B cell (primary cell): ENCODE results near the gene INHBE. TPM values are rescaled to one million over a fixed set of nuclear protein-coding genes. Genes with fewer than 3 reads are reported as not detected.

Experiments
- ATAC-seq: fragments of 200-7000 bp; cut with Tn5 transposase; one replicate; pipeline ENCODE4 v1.10.0; 2021; ENCODE audit warnings: low read depth, mild to moderate bottlenecking, moderate number of reproducible peaks, moderate library complexity
- CTCF ChIA-PET: fragments of 350-600 bp; sonication (Branson Sonifier 250); formaldehyde crosslinking; loops from one replicate; lab custom pipeline; 2021; ENCODE audit warnings: antibody characterized with exemption, inconsistent platforms; lab: Charles Lee
- POLR2A ChIA-PET: fragments of 350-600 bp; sonication (Branson Sonifier 250); formaldehyde crosslinking; loops from one replicate; lab custom pipeline; 2021; ENCODE audit warnings: antibody characterized with exemption; lab: Charles Lee
- DNase-seq: peaks from one replicate; pipeline ENCODE4 v3.0.0; 2013
- H2AFZ ChIP-seq: 2 replicates; pipeline ENCODE4 v1.6.1; 2012; ENCODE audit warnings: mild to moderate bottlenecking, low read depth, low read length; ENCODE audit not compliant: insufficient read depth, poor library complexity, severe bottlenecking
- H3K27ac ChIP-seq, 2 donors: 1 replicate in 1 of 2; 2 replicates in 1 of 2; pipeline ENCODE4 v1.5.1; 2012 to 2013; ENCODE audit warnings: low read length in 2 of 2, mild to moderate bottlenecking in 2 of 2, moderate library complexity in 1 of 2
- H3K27me3 ChIP-seq, 4 experiments: fragments of 200-600 bp in 1 of 4; sonication (generic) in 1 of 4; replicated peaks in 1 of 4; 1 replicate in 2 of 4; 2 replicates in 2 of 4; pipeline versions ENCODE4 v1.6.1 to v1.7.0; 2013 to 2016; ENCODE audit warnings: low read length in 3 of 4, mild to moderate bottlenecking in 2 of 4, mixed read lengths in 1 of 4, moderate library complexity in 1 of 4; ENCODE audit not compliant: insufficient read depth in 4 of 4, control insufficient read depth in 3 of 4; ENCODE audit errors: control extremely low read depth in 1 of 4
- H3K36me3 ChIP-seq, 2 experiments: replicated peaks in 1 of 2; 1 replicate in 1 of 2; 2 replicates in 1 of 2; pipeline versions ENCODE4 v1.6.1 to v1.7.1; 2013; ENCODE audit warnings: low read length in 1 of 2; ENCODE audit not compliant: insufficient read depth in 2 of 2, control insufficient read depth in 1 of 2; ENCODE audit errors: control extremely low read depth in 1 of 2, extremely low read depth in 1 of 2
- H3K4me1 ChIP-seq, 2 donors: fragments of 200-600 bp in 1 of 2; sonication (generic) in 1 of 2; 1 replicate in 1 of 2; 2 replicates in 1 of 2; pipeline versions ENCODE4 v1.5.1 to v1.6.1; 2013 to 2017; ENCODE audit warnings: low read length in 2 of 2; ENCODE audit not compliant: control insufficient read depth in 2 of 2, insufficient read depth in 2 of 2
- H3K4me2 ChIP-seq: replicated peaks from 2 replicates; pipeline ENCODE3; 2012; ENCODE audit warnings: mild to moderate bottlenecking, low read depth, low read length; ENCODE audit not compliant: poor library complexity, severe bottlenecking
- H3K4me3 ChIP-seq, 5 experiments: fragments of 200-600 bp in 1 of 5; sonication (generic) in 1 of 5; 1 replicate in 3 of 5; 2 replicates in 2 of 5; pipeline versions ENCODE4 v1.5.1 to v1.7.0; 2011 to 2016; ENCODE audit warnings: low read length in 4 of 5, mild to moderate bottlenecking in 4 of 5, low read depth in 2 of 5, control low read depth in 1 of 5, moderate library complexity in 1 of 5; ENCODE audit not compliant: insufficient read depth in 1 of 5; ENCODE audit errors: control extremely low read depth in 1 of 5, extremely low read depth in 1 of 5
- H3K79me2 ChIP-seq: fragments of 200-600 bp; sonication (generic); one replicate; pipeline ENCODE4 v1.6.0; 2016; ENCODE audit warnings: low read length; ENCODE audit not compliant: control insufficient read depth, insufficient read depth
- H3K9ac ChIP-seq: fragments of 200-600 bp; sonication (generic); 2 replicates; pipeline ENCODE4 v1.6.1; 2017; ENCODE audit warnings: mild to moderate bottlenecking, low read length, moderate library complexity
- H3K9me3 ChIP-seq, 3 donors: one replicate each; pipeline versions ENCODE4 v1.6.1 to v1.7.1; 2013; ENCODE audit warnings: low read length in 2 of 3; ENCODE audit not compliant: control insufficient read depth in 2 of 3, insufficient read depth in 1 of 3; ENCODE audit errors: control extremely low read depth in 1 of 3
- H4K20me1 ChIP-seq: 2 replicates; pipeline ENCODE4 v1.6.0; 2012; ENCODE audit warnings: mild to moderate bottlenecking, low read length; ENCODE audit not compliant: insufficient read depth, control insufficient read depth, poor library complexity, severe bottlenecking
- H3K27ac Mint-ChIP-seq: one replicate; pipeline ENCODE4 v1.8.0; 2021; ENCODE audit warnings: mixed read lengths
- H3K27me3 Mint-ChIP-seq: one replicate; pipeline ENCODE4 v1.8.0; 2021; ENCODE audit warnings: mixed read lengths
- H3K4me1 Mint-ChIP-seq: one replicate; pipeline ENCODE4 v1.8.0; 2021; ENCODE audit warnings: mixed read lengths
- H3K4me3 Mint-ChIP-seq: one replicate; pipeline ENCODE4 v1.8.0; 2021; ENCODE audit warnings: mixed read lengths
- H3K9me3 Mint-ChIP-seq: one replicate; pipeline ENCODE4 v1.8.0; 2022; ENCODE audit warnings: mixed read lengths; ENCODE audit not compliant: insufficient read depth
- EZH2 ChIP-seq: IDR thresholded peaks from 2 replicates; pipeline ENCODE4 v1.6.1; 2012; ENCODE audit warnings: borderline replicate concordance, low read depth, mild to moderate bottlenecking, moderate library complexity, low read length; ENCODE audit not compliant: insufficient read depth, poor library complexity, severe bottlenecking
- WGBS: methylation state at CpG from one replicate; pipeline ENCODE4 v1.1.5; 2013; ENCODE audit warnings: missing lambda C conversion rate; ENCODE audit not compliant: insufficient coverage; 5-methylcytosine and 5-hydroxymethylcytosine counted together
- intact Hi-C: fragments of 100-400 bp; cut with micrococcal nuclease; formaldehyde crosslinking; loops from one replicate; pipeline ENCODE4 v1.10.0; 2022
- polyA plus RNA-seq: library from polyadenylated mRNA; depleted of rRNA; stranded (reverse); fragments of >200 nt; gene quantifications from 2 replicates; pipeline ENCODE4 v1.2.3, GENCODE V29; 2012
- total RNA-seq, 2 donors: library from RNA; stranded (reverse); fragments of 120-200 nt in 1 of 2; gene quantifications; 1 replicate in 1 of 2; 2 replicates in 1 of 2; pipeline versions ENCODE4 v1.2.3 to v1.2.4, GENCODE V29; 2013 to 2022
- TF ChIP-seq, protein P1 (sequence below): fragments of 200-600 bp; IDR thresholded peaks from one replicate; pipeline ENCODE4 v1.8.0; 2022; ENCODE audit warnings: antibody characterized with exemption, mild to moderate bottlenecking

INHBE gene
- total and polyA plus RNA-seq, 2 donors (not counting 1 experiment from before 2014, with no cell fraction given) = not detected

DNA sequence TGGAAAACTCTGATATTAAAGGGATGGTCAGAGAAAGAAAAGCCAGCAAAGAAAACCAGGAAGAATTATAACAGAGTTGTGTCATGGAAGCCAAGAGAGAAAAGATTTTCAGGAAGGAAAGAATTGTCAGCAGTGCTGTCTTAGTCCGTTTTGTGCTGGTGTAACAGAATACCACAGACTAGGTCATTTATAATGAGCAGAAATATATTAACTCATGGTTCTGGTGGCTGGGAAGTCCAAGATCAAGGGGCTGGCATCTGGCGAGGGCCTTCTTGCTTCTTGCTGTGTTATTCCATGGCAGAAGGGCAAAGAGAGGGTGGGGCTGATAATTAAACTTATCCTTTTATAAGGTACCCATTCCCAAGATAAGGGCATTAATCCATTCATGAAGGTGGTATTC, 6.4 kb upstream of the INHBE start:
- Mint-ChIP-seq H3K9me3 (no peaks in the 10 kb centered on the region), H3K4me3 (no peak overlapping the region), H3K4me1 (peaks cover 2% of the 10 kb centered on the region), H3K27ac (no peak overlapping the region), H3K27me3 (peaks cover 4% of the 10 kb centered on the region)
- Histone ChIP-seq H3K36me3 (no peaks in the 10 kb centered on the region), H3K4me2 (no peak overlapping the region), H3K4me1 (no peaks in the 10 kb centered on the region), H3K9me3 (no peaks in the 10 kb centered on the region), H3K4me3 (no peak overlapping the region), H3K27ac (no peak overlapping the region), H4K20me1 (no peaks in the 10 kb centered on the region), H3K27me3 (no peaks in the 10 kb centered on the region), H2AFZ (no peak overlapping the region), H3K79me2 (no peaks in the 10 kb centered on the region), H3K9ac (no peak overlapping the region)
- no CpG with 5 or more reads among the region's 2 CpGs for WGBS
- ChIA-PET POLR2A (no interaction called here), CTCF (interaction anchor here (0.6 to 0.7 kb wide), 3 partner anchors 9 to 187 kb away, joined by 4 to 5 read pairs (median 4); no protein-coding TSS in a partner anchor)
- ATAC-seq (no peak), DNase-seq (no peak)
- intact Hi-C loops = no loop called here
- no peak for TF ChIP-seq EZH2
- TF ChIP-seq, protein P1, sequence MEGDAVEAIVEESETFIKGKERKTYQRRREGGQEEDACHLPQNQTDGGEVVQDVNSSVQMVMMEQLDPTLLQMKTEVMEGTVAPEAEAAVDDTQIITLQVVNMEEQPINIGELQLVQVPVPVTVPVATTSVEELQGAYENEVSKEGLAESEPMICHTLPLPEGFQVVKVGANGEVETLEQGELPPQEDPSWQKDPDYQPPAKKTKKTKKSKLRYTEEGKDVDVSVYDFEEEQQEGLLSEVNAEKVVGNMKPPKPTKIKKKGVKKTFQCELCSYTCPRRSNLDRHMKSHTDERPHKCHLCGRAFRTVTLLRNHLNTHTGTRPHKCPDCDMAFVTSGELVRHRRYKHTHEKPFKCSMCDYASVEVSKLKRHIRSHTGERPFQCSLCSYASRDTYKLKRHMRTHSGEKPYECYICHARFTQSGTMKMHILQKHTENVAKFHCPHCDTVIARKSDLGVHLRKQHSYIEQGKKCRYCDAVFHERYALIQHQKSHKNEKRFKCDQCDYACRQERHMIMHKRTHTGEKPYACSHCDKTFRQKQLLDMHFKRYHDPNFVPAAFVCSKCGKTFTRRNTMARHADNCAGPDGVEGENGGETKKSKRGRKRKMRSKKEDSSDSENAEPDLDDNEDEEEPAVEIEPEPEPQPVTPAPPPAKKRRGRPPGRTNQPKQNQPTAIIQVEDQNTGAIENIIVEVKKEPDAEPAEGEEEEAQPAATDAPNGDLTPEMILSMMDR = no peak

- H3K4me1 Mint-ChIP-seq = peaks cover 2% of the 10 kb centered on the region
- Histone ChIP-seq H3K27me3 (no peaks in the 10 kb centered on the region), H3K4me3 (no peak overlapping the region), H3K4me1 (no peaks in the 10 kb centered on the region), H3K9me3 (no peaks in the 10 kb centered on the region), H3K27ac (no peak overlapping the region), H4K20me1 (no peaks in the 10 kb centered on the region), H2AFZ (no peak overlapping the region), H3K4me2 (no peak overlapping the region), H3K9ac (no peak overlapping the region), H3K36me3 (no peaks in the 10 kb centered on the region), H3K79me2 (no peaks in the 10 kb centered on the region)
- intact Hi-C loops = no loop called here
- ChIA-PET POLR2A (no interaction called here), CTCF (interaction anchor here (0.7 kb wide), 2 partner anchors 9 to 14 kb away, joined by 3 to 4 read pairs; no protein-coding TSS in a partner anchor)
- TF ChIP-seq, protein P1 = no peak
- TF ChIP-seq EZH2 = no peak
- DNase-seq (no peak), ATAC-seq (no peak)
- H3K4me3 Mint-ChIP-seq = no peak overlapping the region
- 98% methylated on average over 7 of the region's 7 CpGs for WGBS
- H3K27ac Mint-ChIP-seq = no peak overlapping the region
- H3K9me3 Mint-ChIP-seq = no peaks in the 10 kb centered on the region
- H3K27me3 Mint-ChIP-seq = peaks cover 4% of the 10 kb centered on the region
These were observed 5.7 kb upstream of the INHBE start for GRCh38 chr12:57449375-57449774.
